Testis (tissue), 2 donors: ENCODE measurements around the gene PLCL2.

Experiments
- POLR2A ChIP-seq: fragments of 450-650 bp; IDR thresholded peaks from one replicate; pipeline ENCODE4 v1.6.1; 2017; ENCODE audit warnings: antibody characterized with exemption, mild to moderate bottlenecking, moderate library complexity
- TF ChIP-seq, protein P1 (sequence below), 3 experiments: fragments of 450-650 bp in 2 of 3; fragments of 200-600 bp in 1 of 3; sonication (generic) in 1 of 3; IDR thresholded peaks; one replicate each; pipeline ENCODE4 v1.5.1; 2016 to 2019; ENCODE audit warnings: antibody characterized with exemption in 3 of 3, mild to moderate bottlenecking in 2 of 3, moderate library complexity in 1 of 3

DNA sequence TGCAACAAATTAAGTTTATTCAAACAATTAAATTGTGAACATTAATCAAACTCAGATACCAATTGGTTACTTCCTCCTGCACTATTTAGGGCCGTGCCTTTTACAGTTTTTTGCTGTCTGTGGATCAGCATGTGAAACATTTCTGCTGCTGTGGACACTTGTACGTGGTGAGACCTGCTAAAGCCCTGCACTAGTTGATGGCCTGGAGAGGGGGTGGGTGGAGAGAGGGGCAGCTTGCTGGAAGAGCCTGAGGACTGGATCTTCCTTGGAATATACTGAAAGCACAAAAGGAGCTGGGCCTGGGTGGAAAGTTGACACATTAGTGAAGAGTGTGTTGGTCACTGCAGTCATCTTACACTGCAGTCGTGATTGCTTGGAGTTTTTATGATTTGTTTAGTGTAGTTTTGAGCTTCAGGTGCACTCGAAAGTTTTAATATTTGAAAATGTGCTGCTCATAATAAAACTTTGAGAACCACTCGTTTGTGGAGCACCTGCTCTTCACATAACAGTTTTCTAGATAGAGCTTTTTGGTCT, 11.4 kb downstream of the PLCL2 start:
- TF ChIP-seq, protein P1, sequence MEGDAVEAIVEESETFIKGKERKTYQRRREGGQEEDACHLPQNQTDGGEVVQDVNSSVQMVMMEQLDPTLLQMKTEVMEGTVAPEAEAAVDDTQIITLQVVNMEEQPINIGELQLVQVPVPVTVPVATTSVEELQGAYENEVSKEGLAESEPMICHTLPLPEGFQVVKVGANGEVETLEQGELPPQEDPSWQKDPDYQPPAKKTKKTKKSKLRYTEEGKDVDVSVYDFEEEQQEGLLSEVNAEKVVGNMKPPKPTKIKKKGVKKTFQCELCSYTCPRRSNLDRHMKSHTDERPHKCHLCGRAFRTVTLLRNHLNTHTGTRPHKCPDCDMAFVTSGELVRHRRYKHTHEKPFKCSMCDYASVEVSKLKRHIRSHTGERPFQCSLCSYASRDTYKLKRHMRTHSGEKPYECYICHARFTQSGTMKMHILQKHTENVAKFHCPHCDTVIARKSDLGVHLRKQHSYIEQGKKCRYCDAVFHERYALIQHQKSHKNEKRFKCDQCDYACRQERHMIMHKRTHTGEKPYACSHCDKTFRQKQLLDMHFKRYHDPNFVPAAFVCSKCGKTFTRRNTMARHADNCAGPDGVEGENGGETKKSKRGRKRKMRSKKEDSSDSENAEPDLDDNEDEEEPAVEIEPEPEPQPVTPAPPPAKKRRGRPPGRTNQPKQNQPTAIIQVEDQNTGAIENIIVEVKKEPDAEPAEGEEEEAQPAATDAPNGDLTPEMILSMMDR (IDR thresholded peaks at IDR 0.05) = no peak
- no peak for TF ChIP-seq POLR2A
